Measurements from ENCODE around the gene PALLD. TPM values are rescaled to one million over a fixed set of nuclear protein-coding genes. Genes with fewer than 3 reads are reported as not detected.
A peak's percentile ranks its signal among the peaks of the same experiment; 100 is the strongest.
"Not testable (repeated sequence)": the region's sequence is repeated elsewhere in the genome, so short reads cannot be mapped to it uniquely, and the experiment has no call there.

PALLD gene
- total RNA-seq, 1 donor from 2014 or later, result 396 TPM

DNA sequence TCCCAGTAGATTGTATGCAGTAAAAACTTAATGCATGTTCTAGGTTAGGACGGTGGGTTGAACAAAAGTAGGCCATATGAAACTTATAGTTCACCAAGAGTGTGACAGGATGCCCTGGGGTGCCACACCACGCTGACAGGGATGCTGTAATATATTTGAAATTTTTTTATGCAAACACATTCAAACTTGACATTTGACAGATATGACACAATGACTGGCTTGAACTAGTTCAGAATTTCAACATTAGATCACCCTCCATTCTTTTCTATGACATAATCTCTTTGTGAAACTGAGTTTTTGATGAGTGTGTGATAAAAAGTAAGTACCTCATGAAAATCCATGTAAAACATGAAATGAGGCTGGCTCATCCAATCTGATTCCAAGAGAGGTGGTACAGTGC, 198.4 kb downstream of the PALLD start:
- no peak for DNase-seq (ENCODE audit: extremely low spot score, unreplicated experiment)
- H3K9me3 Mint-ChIP-seq (ENCODE audit: unreplicated experiment), result no peaks in the 10 kb centered on the region
- H3K4me3 Mint-ChIP-seq (ENCODE audit: unreplicated experiment), result no peak overlapping the region
- peaks cover 47% of the 10 kb centered on the region for H3K36me3 Mint-ChIP-seq (ENCODE audit: unreplicated experiment)
- H3K27ac Mint-ChIP-seq (ENCODE audit: unreplicated experiment), result peak overlapping the region; percentile 93
- peaks cover 89% of the 10 kb centered on the region for H3K4me1 Mint-ChIP-seq (ENCODE audit: unreplicated experiment)
- TF ChIP-seq, protein P1, sequence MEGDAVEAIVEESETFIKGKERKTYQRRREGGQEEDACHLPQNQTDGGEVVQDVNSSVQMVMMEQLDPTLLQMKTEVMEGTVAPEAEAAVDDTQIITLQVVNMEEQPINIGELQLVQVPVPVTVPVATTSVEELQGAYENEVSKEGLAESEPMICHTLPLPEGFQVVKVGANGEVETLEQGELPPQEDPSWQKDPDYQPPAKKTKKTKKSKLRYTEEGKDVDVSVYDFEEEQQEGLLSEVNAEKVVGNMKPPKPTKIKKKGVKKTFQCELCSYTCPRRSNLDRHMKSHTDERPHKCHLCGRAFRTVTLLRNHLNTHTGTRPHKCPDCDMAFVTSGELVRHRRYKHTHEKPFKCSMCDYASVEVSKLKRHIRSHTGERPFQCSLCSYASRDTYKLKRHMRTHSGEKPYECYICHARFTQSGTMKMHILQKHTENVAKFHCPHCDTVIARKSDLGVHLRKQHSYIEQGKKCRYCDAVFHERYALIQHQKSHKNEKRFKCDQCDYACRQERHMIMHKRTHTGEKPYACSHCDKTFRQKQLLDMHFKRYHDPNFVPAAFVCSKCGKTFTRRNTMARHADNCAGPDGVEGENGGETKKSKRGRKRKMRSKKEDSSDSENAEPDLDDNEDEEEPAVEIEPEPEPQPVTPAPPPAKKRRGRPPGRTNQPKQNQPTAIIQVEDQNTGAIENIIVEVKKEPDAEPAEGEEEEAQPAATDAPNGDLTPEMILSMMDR (IDR thresholded peaks at IDR 0.05), result no peak
- H3K27me3 Mint-ChIP-seq (ENCODE audit: unreplicated experiment), result no peaks in the 10 kb centered on the region

DNA sequence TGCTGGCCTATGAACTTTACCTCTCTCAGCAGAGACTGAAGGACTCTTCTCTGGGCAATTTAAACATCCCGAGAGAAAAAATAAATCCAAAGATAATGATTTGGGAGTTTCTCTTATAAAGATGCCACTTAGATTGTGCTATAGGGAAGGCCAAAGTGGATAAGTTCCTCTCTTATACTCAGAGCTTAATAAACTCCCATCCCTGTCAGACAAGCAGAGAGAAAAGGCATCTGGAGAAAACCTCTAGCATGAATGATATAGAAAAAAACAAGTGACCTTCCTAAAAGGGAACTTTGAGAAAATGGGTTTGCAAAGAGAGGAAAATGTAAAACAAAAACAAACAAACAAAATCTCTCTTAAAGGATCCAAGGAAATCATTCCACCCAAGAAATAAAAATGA, 199.4 kb downstream of the PALLD start:
- H3K4me1 Mint-ChIP-seq (ENCODE audit: unreplicated experiment), result peaks cover 81% of the 10 kb centered on the region
- H3K36me3 Mint-ChIP-seq (ENCODE audit: unreplicated experiment), result peaks cover 42% of the 10 kb centered on the region
- no peaks in the 10 kb centered on the region for H3K27me3 Mint-ChIP-seq (ENCODE audit: unreplicated experiment)
- TF ChIP-seq, protein P1 (IDR thresholded peaks at IDR 0.05), result no peak
- DNase-seq (ENCODE audit: extremely low spot score, unreplicated experiment), result no peak
- H3K4me3 Mint-ChIP-seq (ENCODE audit: unreplicated experiment), result no peak overlapping the region
- no peaks in the 10 kb centered on the region for H3K9me3 Mint-ChIP-seq (ENCODE audit: unreplicated experiment)
- peak overlapping the region; percentile 93 for H3K27ac Mint-ChIP-seq (ENCODE audit: unreplicated experiment)

DNA sequence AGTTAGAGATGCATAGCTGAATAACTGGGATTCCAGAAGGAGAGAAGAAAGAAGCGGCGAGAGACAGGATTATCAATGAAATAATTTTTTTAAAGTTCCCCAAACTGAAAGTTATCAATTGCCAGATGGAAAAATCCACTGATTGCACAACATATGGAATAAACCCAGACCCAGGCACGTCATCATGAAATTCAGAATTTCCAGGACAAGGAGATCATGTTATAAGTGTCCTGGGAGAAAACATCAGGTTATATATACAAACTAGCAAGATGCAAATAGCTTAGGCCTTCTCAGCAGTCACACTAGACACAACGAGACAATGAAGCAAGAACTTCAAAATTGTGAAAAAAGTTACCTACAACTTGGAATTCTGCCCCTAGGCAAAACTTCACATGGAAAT, 200.0 kb downstream of the PALLD start:
- TF ChIP-seq, protein P1 (IDR thresholded peaks at IDR 0.05), result no peak
- no peak overlapping the region for H3K4me3 Mint-ChIP-seq (ENCODE audit: unreplicated experiment)
- H3K27ac Mint-ChIP-seq (ENCODE audit: unreplicated experiment), result peak overlapping the region; percentile 93
- no peaks in the 10 kb centered on the region for H3K9me3 Mint-ChIP-seq (ENCODE audit: unreplicated experiment)
- peaks cover 40% of the 10 kb centered on the region for H3K36me3 Mint-ChIP-seq (ENCODE audit: unreplicated experiment)
- no peaks in the 10 kb centered on the region for H3K27me3 Mint-ChIP-seq (ENCODE audit: unreplicated experiment)
- peaks cover 75% of the 10 kb centered on the region for H3K4me1 Mint-ChIP-seq (ENCODE audit: unreplicated experiment)
- DNase-seq (ENCODE audit: extremely low spot score, unreplicated experiment), result no peak

DNA sequence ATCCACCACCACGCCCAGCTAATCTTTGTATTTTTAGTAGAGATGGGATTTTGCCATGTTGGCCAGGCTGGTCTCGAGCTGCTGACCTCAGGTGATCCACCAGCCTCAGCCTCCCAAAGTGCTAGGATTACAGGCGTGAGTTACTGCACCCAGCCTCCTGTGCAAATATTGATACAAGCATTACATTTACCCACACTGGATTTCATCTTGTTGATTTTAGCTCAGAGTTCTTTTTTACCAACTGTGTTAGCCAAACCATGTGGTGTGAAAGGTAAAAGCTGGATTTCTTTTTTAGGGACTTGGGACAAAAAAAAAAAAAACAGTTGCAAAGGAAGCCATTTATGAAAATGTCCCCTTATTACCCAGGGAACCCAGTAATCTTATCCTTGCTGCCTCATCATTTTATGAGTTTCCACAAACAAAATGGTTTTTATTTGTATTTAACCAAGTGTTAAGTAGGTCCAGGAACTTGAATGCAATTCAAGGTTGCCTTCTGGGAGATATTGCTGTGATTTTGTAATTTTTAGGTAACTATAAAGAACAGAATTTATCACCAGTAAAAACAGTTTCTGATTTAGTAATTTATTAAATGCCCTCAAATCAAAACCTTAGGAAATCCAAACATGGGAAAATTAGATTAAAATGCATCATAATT, 202.5 kb downstream of the PALLD start:
- Mint-ChIP-seq H3K9me3 (ENCODE audit: unreplicated experiment) (no peaks in the 10 kb centered on the region), H3K36me3 (ENCODE audit: unreplicated experiment) (peaks cover 39% of the 10 kb centered on the region), H3K27ac (ENCODE audit: unreplicated experiment) (peak overlapping the region; percentile 79), H3K4me1 (ENCODE audit: unreplicated experiment) (peaks cover 50% of the 10 kb centered on the region), H3K4me3 (ENCODE audit: unreplicated experiment) (no peak overlapping the region), H3K27me3 (ENCODE audit: unreplicated experiment) (no peaks in the 10 kb centered on the region)
- DNase-seq (ENCODE audit: extremely low spot score, unreplicated experiment), result no peak
- TF ChIP-seq, protein P1 (IDR thresholded peaks at IDR 0.05), result no peak

DNA sequence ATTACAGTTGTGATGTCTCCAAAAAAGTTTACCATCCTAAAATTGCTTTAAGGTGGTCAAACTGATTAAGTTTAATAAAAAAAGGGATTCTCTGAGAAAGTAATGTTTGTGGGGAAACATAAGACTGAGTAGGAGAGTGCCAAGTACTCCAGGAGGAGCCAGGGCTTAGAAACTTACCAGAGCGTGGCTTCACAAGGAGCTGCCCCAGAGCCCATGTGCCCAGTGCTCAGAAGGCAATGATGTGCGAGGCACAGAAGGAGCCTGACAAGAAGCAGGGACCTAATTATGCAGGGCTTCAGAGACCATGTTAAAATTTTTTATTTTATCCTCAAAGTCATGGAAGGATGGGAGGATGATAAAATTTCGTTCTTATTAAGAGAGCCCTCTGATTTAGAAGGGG, 204.2 kb downstream of the PALLD start:
- no peak for DNase-seq (ENCODE audit: extremely low spot score, unreplicated experiment)
- Mint-ChIP-seq H3K27me3 (ENCODE audit: unreplicated experiment) (no peaks in the 10 kb centered on the region), H3K4me3 (ENCODE audit: unreplicated experiment) (no peak overlapping the region), H3K4me1 (ENCODE audit: unreplicated experiment) (peaks cover 34% of the 10 kb centered on the region), H3K36me3 (ENCODE audit: unreplicated experiment) (peaks cover 39% of the 10 kb centered on the region), H3K27ac (ENCODE audit: unreplicated experiment) (no peak overlapping the region), H3K9me3 (ENCODE audit: unreplicated experiment) (no peaks in the 10 kb centered on the region)
- TF ChIP-seq, protein P1 (IDR thresholded peaks at IDR 0.05), result no peak

DNA sequence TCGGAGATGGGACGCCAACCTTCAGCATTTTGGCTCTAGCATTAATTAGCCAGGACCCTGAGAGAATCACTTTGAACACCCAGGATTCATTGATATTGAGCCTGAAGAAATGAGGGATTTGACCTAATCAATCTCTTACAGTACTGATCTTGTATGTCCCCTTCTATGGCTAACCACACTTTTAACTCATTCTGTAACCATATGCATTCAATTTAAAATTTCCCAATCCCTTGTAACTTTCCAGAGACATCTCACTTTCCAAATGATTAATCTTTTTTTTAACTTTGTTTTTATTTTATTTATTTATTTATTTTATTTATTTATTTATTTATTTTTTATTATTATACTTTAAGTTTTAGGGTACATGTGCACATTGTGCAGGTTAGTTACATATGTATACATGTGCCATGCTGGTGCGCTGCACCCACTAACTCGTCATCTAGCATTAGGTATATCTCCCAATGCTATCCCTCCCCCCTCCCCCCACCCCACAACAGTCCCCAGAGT, 205.8 kb downstream of the PALLD start:
- H3K27me3 Mint-ChIP-seq (ENCODE audit: unreplicated experiment); H3K27ac Mint-ChIP-seq (ENCODE audit: unreplicated experiment); H3K4me3 Mint-ChIP-seq (ENCODE audit: unreplicated experiment); H3K9me3 Mint-ChIP-seq (ENCODE audit: unreplicated experiment); DNase-seq (ENCODE audit: extremely low spot score, unreplicated experiment): not testable (repeated sequence)
- peaks cover 21% of the 10 kb centered on the region for H3K4me1 Mint-ChIP-seq (ENCODE audit: unreplicated experiment)
- peaks cover 26% of the 10 kb centered on the region for H3K36me3 Mint-ChIP-seq (ENCODE audit: unreplicated experiment)

Measured in osteocyte (in vitro differentiated cells).